ENCODE data around the gene DGKE. TPM values are rescaled to one million over a fixed set of nuclear protein-coding genes. Genes with fewer than 3 reads are reported as not detected.

Gene DGKE
- total RNA-seq, 2 experiments from 2014 or later: 22.4 to 27.4 TPM

- no peaks in the 10 kb centered on the region for H3K9me3 Mint-ChIP-seq (ENCODE audit: low read depth)
- peak overlapping the region; percentile 29 for H3K27ac Mint-ChIP-seq
- peaks cover 37% of the 10 kb centered on the region for H3K4me1 Mint-ChIP-seq
- intact Hi-C loops (cut with DNase I, micrococcal nuclease): loop anchor here (5.0 to 10.0 kb wide), 6 partner anchors 131 to 1686 kb away; partner anchors contain the start of genes AKAP1 (in 1 of the 2), COIL (in 1 of the 2), DYNLL2 (in 1 of the 2) and MMD (in 1 of the 2)
- no peak overlapping the region for H3K4me3 Mint-ChIP-seq
- POLR2A ChIA-PET: no interaction called here
- no peaks in the 10 kb centered on the region for H3K27me3 Mint-ChIP-seq
- peaks cover 34% of the 10 kb centered on the region for H3K36me3 Mint-ChIP-seq (ENCODE audit: low read depth)
- ATAC-seq (no peak), DNase-seq (no peak)
- CTCF ChIA-PET: no interaction called here
These were observed 3.1 kb upstream of the DGKE start for GRCh38 chr17:56830726-56831368.

- Mint-ChIP-seq H3K4me1 (peaks cover 41% of the 10 kb centered on the region), H3K9me3 (ENCODE audit: low read depth) (no peaks in the 10 kb centered on the region), H3K4me3 (peak overlapping the region; percentile 86), H3K36me3 (ENCODE audit: low read depth) (peaks cover 37% of the 10 kb centered on the region), H3K27me3 (no peaks in the 10 kb centered on the region), H3K27ac (peak overlapping the region; percentile 21)
- ChIA-PET CTCF (interaction anchor here (1.6 kb wide), 1 partner anchor 8 kb away, joined by 8 read pairs; no protein-coding TSS in a partner anchor), POLR2A (interaction anchor here (0.6 kb wide), 1 partner anchor 123 kb away, joined by 3 read pairs; no protein-coding TSS in a partner anchor)
- no peak for ATAC-seq
- no peak for DNase-seq
- intact Hi-C loops (cut with DNase I, micrococcal nuclease): loop anchor here (2.0 to 10.0 kb wide), 10 partner anchors 13 to 1686 kb away; partner anchors contain the start of genes AKAP1 (in 1 of the 2), COIL (in 1 of the 2), DYNLL2 (in 1 of the 2) and MMD (in 1 of the 2)
These were observed 2.4 kb upstream of the DGKE start for GRCh38 chr17:56831369-56832095.

GRCh38 chr17:56832446-56832845, 1.5 kb upstream of the DGKE start:
- Mint-ChIP-seq H3K4me1 (peaks cover 49% of the 10 kb centered on the region), H3K4me3 (peak overlapping the region; percentile 86), H3K36me3 (ENCODE audit: low read depth) (peaks cover 42% of the 10 kb centered on the region), H3K9me3 (ENCODE audit: low read depth) (no peaks in the 10 kb centered on the region), H3K27me3 (no peaks in the 10 kb centered on the region), H3K27ac (peak overlapping the region; percentile 72)
- intact Hi-C loops (cut with DNase I, micrococcal nuclease): loop anchor here (2.0 to 10.0 kb wide), 10 partner anchors 14 to 1685 kb away; partner anchors contain the start of genes AKAP1 (in 1 of the 2), COIL (in 1 of the 2), DYNLL2 (in 1 of the 2) and MMD (in 1 of the 2)
- CTCF ChIA-PET: interaction anchor here (1.6 kb wide), 1 partner anchor 9 kb away, joined by 8 read pairs; no protein-coding TSS in a partner anchor
- POLR2A ChIA-PET: interaction anchor here (0.6 kb wide), 1 partner anchor 122 kb away, joined by 3 read pairs; no protein-coding TSS in a partner anchor
- DNase-seq (no peak), ATAC-seq (no peak)

GRCh38 chr17:56833057-56833808, 718 bp upstream of the DGKE start:
- peak; percentile 66 for ATAC-seq
- ChIA-PET POLR2A (interaction anchor here (1.4 kb wide), 1 partner anchor 128 kb away, joined by 3 read pairs; the partner anchor contains the start of gene COIL), CTCF (interaction anchor here (0.6 to 4.1 kb wide), 4 partner anchors 9 to 1767 kb away, joined by 4 to 26 read pairs (median 6); partner anchors contain the start of gene MRPS23)
- intact Hi-C loops (cut with DNase I, micrococcal nuclease): loop anchor here (1.0 to 10.0 kb wide), 13 partner anchors 14 to 1684 kb away; partner anchors contain the start of genes AKAP1 (in 2 of the 2), COIL (in 2 of the 2), DYNLL2 (in 1 of the 2) and MMD (in 1 of the 2)
- Mint-ChIP-seq H3K27me3 (no peaks in the 10 kb centered on the region), H3K36me3 (ENCODE audit: low read depth) (peaks cover 48% of the 10 kb centered on the region), H3K4me1 (peaks cover 56% of the 10 kb centered on the region), H3K27ac (peak overlapping the region; percentile 86), H3K4me3 (peak overlapping the region; percentile 86), H3K9me3 (ENCODE audit: low read depth) (no peaks in the 10 kb centered on the region)
- DNase-seq: peak; percentile 76

GRCh38 chr17:56834380-56835263, 671 bp downstream of the DGKE start:
- ChIA-PET POLR2A (interaction anchor here (0.5 to 1.4 kb wide), 5 partner anchors 11 to 126 kb away, joined by 3 to 5 read pairs (median 3); partner anchors contain the start of gene COIL), CTCF (interaction anchor here (0.6 to 4.1 kb wide), 12 partner anchors 9 to 727 kb away, joined by 3 to 26 read pairs (median 4); partner anchors contain the start of gene TRIM25)
- DNase-seq (peak; percentile 84), ATAC-seq (peak; percentile 26)
- H3K27me3 Mint-ChIP-seq: no peaks in the 10 kb centered on the region
- H3K9me3 Mint-ChIP-seq (ENCODE audit: low read depth): no peaks in the 10 kb centered on the region
- peak overlapping the region; percentile 86 for H3K4me3 Mint-ChIP-seq
- H3K4me1 Mint-ChIP-seq: peaks cover 62% of the 10 kb centered on the region
- H3K27ac Mint-ChIP-seq: peak overlapping the region; percentile 90
- peaks cover 53% of the 10 kb centered on the region for H3K36me3 Mint-ChIP-seq (ENCODE audit: low read depth)
- intact Hi-C loops (cut with DNase I, micrococcal nuclease): loop anchor here (1.0 to 10.0 kb wide), 10 partner anchors 36 to 1683 kb away; partner anchors contain the start of genes AKAP1 (in 1 of the 2), COIL (in 1 of the 2), DYNLL2 (in 1 of the 2) and MMD (in 1 of the 2)

GRCh38 chr17:56835264-56835585, 1.3 kb downstream of the DGKE start:
- H3K4me1 Mint-ChIP-seq: peaks cover 58% of the 10 kb centered on the region
- POLR2A ChIA-PET: interaction anchor here (0.6 kb wide), 2 partner anchors 10 to 14 kb away, joined by 3 to 4 read pairs; no protein-coding TSS in a partner anchor
- CTCF ChIA-PET: interaction anchor here (0.6 to 4.1 kb wide), 8 partner anchors 10 to 728 kb away, joined by 3 to 26 read pairs (median 6); partner anchors contain the start of gene TRIM25
- peak overlapping the region; percentile 90 for H3K27ac Mint-ChIP-seq
- DNase-seq (no peak), ATAC-seq (no peak)
- no peaks in the 10 kb centered on the region for H3K27me3 Mint-ChIP-seq
- peak overlapping the region; percentile 86 for H3K4me3 Mint-ChIP-seq
- peaks cover 54% of the 10 kb centered on the region for H3K36me3 Mint-ChIP-seq (ENCODE audit: low read depth)
- no peaks in the 10 kb centered on the region for H3K9me3 Mint-ChIP-seq (ENCODE audit: low read depth)
- intact Hi-C loops (cut with DNase I, micrococcal nuclease): loop anchor here (10.0 kb wide), 2 partner anchors 250 to 1250 kb away; partner anchors contain the start of genes AKAP1 (in 1 of the 2) and DYNLL2 (in 1 of the 2)

- intact Hi-C loops (cut with DNase I, micrococcal nuclease): loop anchor here (10.0 kb wide), 2 partner anchors 246 to 1246 kb away; partner anchors contain the start of genes AKAP1 (in 1 of the 2) and DYNLL2 (in 1 of the 2)
These were observed 4.7 kb downstream of the DGKE start for GRCh38 chr17:56838687-56839086.

GRCh38 chr17:56842577-56842976, 8.6 kb downstream of the DGKE start:
- no peak overlapping the region for H3K27ac Mint-ChIP-seq
- no peaks in the 10 kb centered on the region for H3K9me3 Mint-ChIP-seq (ENCODE audit: low read depth)
- DNase-seq: no peak
- H3K36me3 Mint-ChIP-seq (ENCODE audit: low read depth): peaks cover 30% of the 10 kb centered on the region
- CTCF ChIA-PET: interaction anchor here (0.7 to 2.3 kb wide), 6 partner anchors 9 to 213 kb away, joined by 3 to 9 read pairs (median 4); no protein-coding TSS in a partner anchor
- no peaks in the 10 kb centered on the region for H3K27me3 Mint-ChIP-seq
- ATAC-seq: no peak
- intact Hi-C loops (cut with DNase I, micrococcal nuclease): no loop called here
- H3K4me3 Mint-ChIP-seq: no peak overlapping the region
- POLR2A ChIA-PET: no interaction called here
- peaks cover 19% of the 10 kb centered on the region for H3K4me1 Mint-ChIP-seq

More at GRCh38 chr17:56838687-56839086, 4.7 kb downstream of the DGKE start:
- DNase-seq: no peak
- ChIA-PET CTCF (interaction anchor here (1.1 to 2.2 kb wide), 3 partner anchors 19 to 101 kb away, joined by 5 to 7 read pairs (median 6); no protein-coding TSS in a partner anchor), POLR2A (no interaction called here)
- H3K4me3 Mint-ChIP-seq: no peak overlapping the region
- peaks cover 38% of the 10 kb centered on the region for H3K36me3 Mint-ChIP-seq (ENCODE audit: low read depth)
- H3K27ac Mint-ChIP-seq: no peak overlapping the region
- peaks cover 39% of the 10 kb centered on the region for H3K4me1 Mint-ChIP-seq
- no peaks in the 10 kb centered on the region for H3K9me3 Mint-ChIP-seq (ENCODE audit: low read depth)
- no peaks in the 10 kb centered on the region for H3K27me3 Mint-ChIP-seq
- no peak for ATAC-seq

- Mint-ChIP-seq H3K27ac (no peak overlapping the region), H3K27me3 (no peaks in the 10 kb centered on the region), H3K36me3 (ENCODE audit: low read depth) (peaks cover 28% of the 10 kb centered on the region), H3K9me3 (ENCODE audit: low read depth) (no peaks in the 10 kb centered on the region), H3K4me3 (no peak overlapping the region), H3K4me1 (no peaks in the 10 kb centered on the region)
- DNase-seq: no peak
- ChIA-PET POLR2A (interaction anchor here (0.8 kb wide), 1 partner anchor 11 kb away, joined by 4 read pairs; no protein-coding TSS in a partner anchor), CTCF (interaction anchor here (0.7 to 1.6 kb wide), 3 partner anchors 11 to 118 kb away, joined by 3 to 8 read pairs (median 3); no protein-coding TSS in a partner anchor)
- ATAC-seq: no peak
- intact Hi-C loops (cut with DNase I, micrococcal nuclease): no loop called here
These were observed 12.0 kb downstream of the DGKE start for GRCh38 chr17:56845934-56846333.
